ENCODE measurements around the gene TRPC4.
"Not testable (repeated sequence)": the region's sequence is repeated elsewhere in the genome, so short reads cannot be mapped to it uniquely, and the experiment has no call there.

The TRPC4 gene

GRCh38 chr13:37602733-37603381 is 266.7 kb downstream of the TRPC4 start:
- DNase-seq, result no peak

- DNase-seq, result no peak
These were observed 267.7 kb downstream of the TRPC4 start for GRCh38 chr13:37601648-37602440.

GRCh38 chr13:37599519-37599918 is 270.1 kb downstream of the TRPC4 start:
- no peak for DNase-seq

GRCh38 chr13:37598597-37598996 is 271.0 kb downstream of the TRPC4 start, which contains the start of gene POSTN:
TSS of gene POSTN (minus strand) at chr13:37598768. CDS start at chr13:37598726, 42 bp downstream.
- DNase-seq, result no peak

- no peak for DNase-seq
These were observed 272.0 kb downstream of the TRPC4 start for GRCh38 chr13:37597477-37598025.

GRCh38 chr13:37596805-37597204 is 272.8 kb downstream of the TRPC4 start:
- DNase-seq, result no peak

GRCh38 chr13:37595162-37595561 is 274.4 kb downstream of the TRPC4 start:
- no peak for DNase-seq

GRCh38 chr13:37594550-37594949 is 275.0 kb downstream of the TRPC4 start:
- no peak for DNase-seq

GRCh38 chr13:37589381-37589780 is 280.2 kb downstream of the TRPC4 start:
- not testable (repeated sequence) for DNase-seq

GRCh38 chr13:37587236-37587635 is 282.3 kb downstream of the TRPC4 start:
- DNase-seq, result no peak

Data from amygdala (tissue), 56 donors.